ENCODE data around the gene LAMP1.
A peak's percentile ranks its signal among the peaks of the same experiment; 100 is the strongest.
"Not testable (repeated sequence)": the region's sequence is repeated elsewhere in the genome, so short reads cannot be mapped to it uniquely, and the experiment has no call there.

LAMP1 gene

GRCh38 chr13:113356596-113356995 lies 59.6 kb downstream of the LAMP1 start:
- no peak for DNase-seq (ENCODE audit: low read depth)

GRCh38 chr13:113357529-113357928 lies 60.5 kb downstream of the LAMP1 start:
- DNase-seq (ENCODE audit: low read depth): peak; percentile 84

GRCh38 chr13:113358653-113359190 lies 61.7 kb downstream of the LAMP1 start:
- DNase-seq (ENCODE audit: low read depth): no peak

- DNase-seq (ENCODE audit: low read depth): no peak
Measured at GRCh38 chr13:113359571-113359970, 62.5 kb downstream of the LAMP1 start.

GRCh38 chr13:113360446-113360845 lies 63.4 kb downstream of the LAMP1 start:
- DNase-seq (ENCODE audit: low read depth): no peak

- no peak for DNase-seq (ENCODE audit: low read depth)
Measured at GRCh38 chr13:113361406-113361805, 64.4 kb downstream of the LAMP1 start.

- DNase-seq (ENCODE audit: low read depth): no peak
Measured at GRCh38 chr13:113364311-113364889, 67.4 kb downstream of the LAMP1 start.

- DNase-seq (ENCODE audit: low read depth): no peak
Measured at GRCh38 chr13:113364901-113365582, 68.0 kb downstream of the LAMP1 start.

GRCh38 chr13:113365583-113365970 lies 68.5 kb downstream of the LAMP1 start:
- DNase-seq (ENCODE audit: low read depth): no peak

- DNase-seq (ENCODE audit: low read depth): no peak
Measured at GRCh38 chr13:113365971-113366588, 69.0 kb downstream of the LAMP1 start.

- DNase-seq (ENCODE audit: low read depth): no peak
Measured at GRCh38 chr13:113367020-113367560, 70.1 kb downstream of the LAMP1 start.

GRCh38 chr13:113367771-113368170 lies 70.7 kb downstream of the LAMP1 start:
- DNase-seq (ENCODE audit: low read depth): no peak

- not testable (repeated sequence) for DNase-seq (ENCODE audit: low read depth)
Measured at GRCh38 chr13:113368353-113368752, 71.3 kb downstream of the LAMP1 start.

- no peak for DNase-seq (ENCODE audit: low read depth)
Measured at GRCh38 chr13:113369189-113369588, 72.2 kb downstream of the LAMP1 start.

GRCh38 chr13:113369881-113370280 lies 72.8 kb downstream of the LAMP1 start:
- no peak for DNase-seq (ENCODE audit: low read depth)

GRCh38 chr13:113371061-113371460 lies 74.0 kb downstream of the LAMP1 start:
- DNase-seq (ENCODE audit: low read depth): no peak

GRCh38 chr13:113371701-113372100 lies 74.7 kb downstream of the LAMP1 start:
- not testable (repeated sequence) for DNase-seq (ENCODE audit: low read depth)

Data from ELR (cell line).